K562 (cell line): ENCODE data around the gene CTDSPL.

Source experiments
- CHD2 ChIP-seq: IDR thresholded peaks from 2 replicates; pipeline ENCODE4 v1.6.1; 2011; ENCODE audit warnings: low read depth, low read length
- EP300 ChIP-seq: IDR thresholded peaks from 2 replicates; pipeline ENCODE4 v1.6.1; 2012; ENCODE audit warnings: low read length, improper control_type of control experiment
- POLR2A ChIP-seq: fragments of 450-650 bp; conservative IDR thresholded peaks from 2 replicates; pipeline ENCODE4 v1.6.1; 2016
- POLR2AphosphoS5 ChIP-seq: IDR thresholded peaks from 2 replicates; pipeline ENCODE4 v1.6.1; 2011; ENCODE audit warnings: mild to moderate bottlenecking, low read depth, low read length, moderate library complexity; ENCODE audit not compliant: control insufficient read depth, insufficient read depth
- RAD51 ChIP-seq: fragments of 450-650 bp; IDR thresholded peaks from 2 replicates; pipeline ENCODE4 v1.7.1; 2016; ENCODE audit warnings: low read depth, mild to moderate bottlenecking, borderline replicate concordance
- SREBF2 ChIP-seq: sonication (generic); formaldehyde crosslinking; IDR thresholded peaks from 2 replicates; pipeline ENCODE4 v1.4.0; 2020; ENCODE audit warnings: mild to moderate bottlenecking, missing genetic modification reagents
- TF ChIP-seq, protein P1 (sequence below), 3 experiments: IDR thresholded peaks in 2 of 3; conservative IDR thresholded peaks in 1 of 3; 2 replicates each; pipeline ENCODE4 v1.5.1; 2011 to 2012; ENCODE audit warnings: low read length in 3 of 3, mild to moderate bottlenecking in 3 of 3, control low read depth in 2 of 3, improper control_type of control experiment in 1 of 3, inconsistent platforms in 1 of 3, low read depth in 1 of 3, mixed read lengths in 1 of 3, moderate library complexity in 1 of 3; ENCODE audit not compliant: insufficient read depth in 2 of 3
- TF ChIP-seq, protein P2 (sequence below): fragments of 250-450 bp; sonication (Bioruptor Pico); IDR thresholded peaks from 2 replicates; pipeline ENCODE4 v1.4.0; 2020

DNA sequence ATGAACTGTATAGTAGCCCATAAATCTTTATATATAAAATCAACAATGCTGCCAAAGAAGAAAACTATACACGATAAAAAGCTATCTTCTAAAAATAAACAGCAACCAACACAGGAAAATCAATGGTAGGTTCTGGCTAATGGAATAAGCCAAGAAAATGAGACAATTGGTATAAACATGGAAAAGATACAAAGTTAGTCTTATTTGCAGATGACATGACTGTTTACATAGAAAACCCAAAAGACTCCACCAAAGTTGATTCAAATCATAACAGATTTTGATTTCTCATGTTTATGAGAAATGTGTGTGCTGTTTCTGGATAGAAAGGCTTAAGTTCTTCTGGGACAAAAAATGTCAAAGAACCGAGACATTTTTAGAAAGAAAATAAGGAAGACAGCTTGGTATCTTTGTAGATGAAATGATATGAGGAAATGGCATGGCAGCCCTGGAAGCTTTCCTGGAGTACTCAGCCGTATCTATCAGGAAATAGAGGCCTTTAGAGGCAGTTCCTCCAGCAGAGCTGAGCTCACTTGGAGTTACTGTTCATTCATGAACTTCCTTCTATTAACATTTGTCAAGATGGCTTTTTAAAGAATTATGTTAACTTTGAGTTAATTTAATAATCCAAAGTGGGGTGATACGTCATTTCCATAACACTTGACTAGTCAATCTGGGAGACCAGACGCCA, 92.2 kb downstream of the CTDSPL start:
- TF ChIP-seq, protein P1, sequence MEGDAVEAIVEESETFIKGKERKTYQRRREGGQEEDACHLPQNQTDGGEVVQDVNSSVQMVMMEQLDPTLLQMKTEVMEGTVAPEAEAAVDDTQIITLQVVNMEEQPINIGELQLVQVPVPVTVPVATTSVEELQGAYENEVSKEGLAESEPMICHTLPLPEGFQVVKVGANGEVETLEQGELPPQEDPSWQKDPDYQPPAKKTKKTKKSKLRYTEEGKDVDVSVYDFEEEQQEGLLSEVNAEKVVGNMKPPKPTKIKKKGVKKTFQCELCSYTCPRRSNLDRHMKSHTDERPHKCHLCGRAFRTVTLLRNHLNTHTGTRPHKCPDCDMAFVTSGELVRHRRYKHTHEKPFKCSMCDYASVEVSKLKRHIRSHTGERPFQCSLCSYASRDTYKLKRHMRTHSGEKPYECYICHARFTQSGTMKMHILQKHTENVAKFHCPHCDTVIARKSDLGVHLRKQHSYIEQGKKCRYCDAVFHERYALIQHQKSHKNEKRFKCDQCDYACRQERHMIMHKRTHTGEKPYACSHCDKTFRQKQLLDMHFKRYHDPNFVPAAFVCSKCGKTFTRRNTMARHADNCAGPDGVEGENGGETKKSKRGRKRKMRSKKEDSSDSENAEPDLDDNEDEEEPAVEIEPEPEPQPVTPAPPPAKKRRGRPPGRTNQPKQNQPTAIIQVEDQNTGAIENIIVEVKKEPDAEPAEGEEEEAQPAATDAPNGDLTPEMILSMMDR (IDR thresholded peaks at IDR 0.05 in 2 of 3, conservative IDR thresholded peaks at IDR 0.05 in 1 of 3; ENCODE audit: insufficient read depth in 2 of 3, low read depth in 1 of 3, low read length in 3 of 3): no peak
- no peak for TF ChIP-seq POLR2A
- TF ChIP-seq, protein P2, sequence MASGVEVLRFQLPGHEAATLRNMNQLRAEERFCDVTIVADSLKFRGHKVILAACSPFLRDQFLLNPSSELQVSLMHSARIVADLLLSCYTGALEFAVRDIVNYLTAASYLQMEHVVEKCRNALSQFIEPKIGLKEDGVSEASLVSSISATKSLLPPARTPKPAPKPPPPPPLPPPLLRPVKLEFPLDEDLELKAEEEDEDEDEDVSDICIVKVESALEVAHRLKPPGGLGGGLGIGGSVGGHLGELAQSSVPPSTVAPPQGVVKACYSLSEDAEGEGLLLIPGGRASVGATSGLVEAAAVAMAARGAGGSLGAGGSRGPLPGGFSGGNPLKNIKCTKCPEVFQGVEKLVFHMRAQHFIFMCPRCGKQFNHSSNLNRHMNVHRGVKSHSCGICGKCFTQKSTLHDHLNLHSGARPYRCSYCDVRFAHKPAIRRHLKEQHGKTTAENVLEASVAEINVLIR (CRISPR knock-in tag): no peak
- TF ChIP-seq POLR2AphosphoS5: no peak
- TF ChIP-seq RAD51: no peak
- no peak for TF ChIP-seq SREBF2 (CRISPR knock-in tag)
- no peak for TF ChIP-seq EP300
- TF ChIP-seq CHD2: no peak
